ENCODE data around the gene SYTL5. TPM values are rescaled to one million over a fixed set of nuclear protein-coding genes. Genes with fewer than 3 reads are reported as not detected.

Gene SYTL5
- not detected in 2 replicates for total RNA-seq (2014; rRNA removed; shearing (Covaris generic))
- not detected in 2 replicates for polyA plus RNA-seq (2016; fragmentation: Nextera tagmentation; extraction: Ambion mirVana)

GRCh38 chrX:38006291-38006690, at the start of gene SYTL5:
Gene SYTL5, plus strand, starts transcription at chrX:38006553. Its CDS starts 27,337 bp downstream, at chrX:38033890.
- H3K9me2 ChIP-seq (ENCODE audit: insufficient read depth) = no peaks in the 10 kb centered on the region
- no peak within 1 kb of the TSS for H3K9ac ChIP-seq
- 82 to 88% methylated on average over 1 of the region's 1 CpG for WGBS, 2 experiments (ENCODE audit: low coverage in 1 of 2, low lambda C conversion rate in 2 of 2, missing lambda C conversion rate in 2 of 2)
- no peaks in the 10 kb centered on the region for H3K79me2 ChIP-seq (ENCODE audit: insufficient read depth)
- H2AFZ ChIP-seq = no peak within 1 kb of the TSS
- no peaks in the 10 kb centered on the region for H4K20me1 ChIP-seq (ENCODE audit: insufficient read depth)
- H3K4me3 ChIP-seq = no peak within 1 kb of the TSS
- no peak within 1 kb of the TSS for H3K27ac ChIP-seq
- no peak for DNase-seq
- no peaks in the 10 kb centered on the region for H3K27me3 ChIP-seq (replicated peaks; ENCODE audit: insufficient read depth)
- H3K9me3 ChIP-seq (ENCODE audit: low read depth) = no peaks in the 10 kb centered on the region
- H3K36me3 ChIP-seq (ENCODE audit: low read depth) = no peaks in the 10 kb centered on the region
- no peak within 1 kb of the TSS for H3K4me2 ChIP-seq (ENCODE audit: unreplicated experiment)
- TF ChIP-seq EZH2 (IDR thresholded peaks at IDR 0.05; ENCODE audit: insufficient read depth, poor library complexity, severe bottlenecking) (no peak), EZH2phosphoT487 (IDR thresholded peaks at IDR 0.05; ENCODE audit: insufficient read depth, low read depth) (no peak)
- in situ Hi-C loops (cut with MboI) = no loop called here
- H3K4me1 ChIP-seq (ENCODE audit: insufficient read depth) = no peaks in the 10 kb centered on the region
- H3F3A ChIP-seq (ENCODE audit: insufficient read depth) = no peaks in the 10 kb centered on the region

GRCh38 chrX:37958525-37959211, 47.7 kb upstream of the SYTL5 start:
- no peaks in the 10 kb centered on the region for H3K4me1 ChIP-seq (ENCODE audit: insufficient read depth)
- H4K20me1 ChIP-seq (ENCODE audit: insufficient read depth) = no peaks in the 10 kb centered on the region
- no peaks in the 10 kb centered on the region for H3K9me3 ChIP-seq (ENCODE audit: low read depth)
- H3K9ac ChIP-seq = no peak overlapping the region
- no peaks in the 10 kb centered on the region for H3K9me2 ChIP-seq (ENCODE audit: insufficient read depth)
- no peak overlapping the region for H2AFZ ChIP-seq
- H3K27ac ChIP-seq = no peak overlapping the region
- H3K4me3 ChIP-seq = no peak overlapping the region
- DNase-seq = peak; percentile 9
- H3F3A ChIP-seq (ENCODE audit: insufficient read depth) = no peaks in the 10 kb centered on the region
- H3K36me3 ChIP-seq (ENCODE audit: low read depth) = no peaks in the 10 kb centered on the region
- no peak overlapping the region for H3K4me2 ChIP-seq (ENCODE audit: unreplicated experiment)
- 49 to 55% methylated on average over 6 of the region's 7 CpGs for WGBS, 2 experiments (ENCODE audit: low coverage in 1 of 2, low lambda C conversion rate in 2 of 2, missing lambda C conversion rate in 2 of 2)
- H3K27me3 ChIP-seq (replicated peaks; ENCODE audit: insufficient read depth) = no peaks in the 10 kb centered on the region
- TF ChIP-seq EZH2 (IDR thresholded peaks at IDR 0.05; ENCODE audit: insufficient read depth, poor library complexity, severe bottlenecking) (no peak), EZH2phosphoT487 (IDR thresholded peaks at IDR 0.05; ENCODE audit: insufficient read depth, low read depth) (no peak)
- in situ Hi-C loops (cut with MboI) = no loop called here
- no peaks in the 10 kb centered on the region for H3K79me2 ChIP-seq (ENCODE audit: insufficient read depth)

DNA sequence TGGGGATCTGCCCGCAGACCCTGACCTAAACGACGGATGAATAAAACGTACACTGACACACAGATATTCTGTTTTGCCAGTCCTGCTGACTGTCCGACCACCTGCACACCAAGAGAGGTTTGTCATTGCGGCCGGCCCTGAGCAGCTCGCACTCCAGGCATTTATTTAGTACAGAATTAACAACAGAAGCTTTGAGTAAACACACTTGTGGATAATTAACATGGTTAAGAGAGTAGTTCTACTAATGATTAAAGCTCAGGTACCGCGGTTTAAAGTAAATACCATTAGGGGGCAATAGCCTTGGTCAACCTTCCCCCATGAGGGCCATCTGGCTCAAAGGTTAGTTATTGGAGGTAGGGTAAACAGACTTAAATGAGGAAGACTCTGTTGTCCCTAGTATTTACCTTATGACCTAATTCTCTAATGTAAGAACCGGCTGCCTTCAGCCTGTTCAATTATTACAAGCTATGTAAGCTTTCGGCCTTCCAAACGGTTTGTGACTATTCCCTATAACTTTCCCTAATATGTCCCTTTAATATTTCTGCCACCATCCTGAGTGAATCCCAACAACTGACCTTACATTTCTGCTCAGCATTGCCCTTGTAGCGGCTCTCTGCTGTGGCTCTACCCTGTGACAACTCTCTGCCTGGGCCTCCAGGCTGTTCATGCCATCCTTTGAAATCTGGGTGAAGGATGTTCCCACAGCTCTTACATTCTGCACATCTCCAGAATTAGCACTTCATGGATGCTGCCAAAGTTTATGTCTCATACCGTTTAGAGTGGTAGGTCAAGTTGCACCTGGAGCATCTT, 46.9 kb upstream of the SYTL5 start:
- Histone ChIP-seq H3K9ac (no peak overlapping the region), H3K36me3 (ENCODE audit: low read depth) (no peaks in the 10 kb centered on the region), H3K27me3 (replicated peaks; ENCODE audit: insufficient read depth) (no peaks in the 10 kb centered on the region), H2AFZ (no peak overlapping the region), H3K9me2 (ENCODE audit: insufficient read depth) (no peaks in the 10 kb centered on the region), H3K4me3 (no peak overlapping the region), H3F3A (ENCODE audit: insufficient read depth) (no peaks in the 10 kb centered on the region), H3K4me2 (ENCODE audit: unreplicated experiment) (no peak overlapping the region), H3K4me1 (ENCODE audit: insufficient read depth) (no peaks in the 10 kb centered on the region), H3K27ac (no peak overlapping the region), H3K9me3 (ENCODE audit: low read depth) (no peaks in the 10 kb centered on the region), H4K20me1 (ENCODE audit: insufficient read depth) (no peaks in the 10 kb centered on the region), H3K79me2 (ENCODE audit: insufficient read depth) (no peaks in the 10 kb centered on the region)
- in situ Hi-C loops (cut with MboI) = no loop called here
- TF ChIP-seq EZH2 (IDR thresholded peaks at IDR 0.05; ENCODE audit: insufficient read depth, poor library complexity, severe bottlenecking) (no peak), EZH2phosphoT487 (IDR thresholded peaks at IDR 0.05; ENCODE audit: insufficient read depth, low read depth) (no peak)
- DNase-seq = no peak
- WGBS, 2 experiments (ENCODE audit: low coverage in 1 of 2, low lambda C conversion rate in 2 of 2, missing lambda C conversion rate in 2 of 2) = 83 to 87% methylated on average over 11 to 13 of the region's 15 CpGs

DNA sequence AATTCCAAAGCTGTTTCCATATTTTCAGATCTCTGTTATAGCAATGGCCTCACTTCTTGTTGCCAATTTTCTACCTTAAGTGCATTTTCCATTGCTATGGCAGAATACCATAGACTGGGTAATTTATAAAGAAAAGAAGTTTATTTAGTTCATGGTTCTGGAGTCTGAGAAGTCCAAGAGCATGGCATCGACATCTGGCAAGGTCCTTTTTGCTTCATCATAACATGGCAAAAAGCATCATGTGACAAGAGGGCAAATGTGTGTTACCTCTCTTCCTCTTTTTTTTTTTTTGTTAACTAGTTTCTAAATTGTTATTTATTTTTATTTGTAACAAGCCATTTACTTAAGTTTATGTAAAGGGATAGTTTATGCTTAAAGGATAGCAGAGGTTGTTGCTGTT, 45.2 kb upstream of the SYTL5 start:
- TF ChIP-seq EZH2 (IDR thresholded peaks at IDR 0.05; ENCODE audit: insufficient read depth, poor library complexity, severe bottlenecking) (no peak), EZH2phosphoT487 (IDR thresholded peaks at IDR 0.05; ENCODE audit: insufficient read depth, low read depth) (no peak)
- DNase-seq = no peak
- no peak overlapping the region for H2AFZ ChIP-seq
- no peak overlapping the region for H3K27ac ChIP-seq
- in situ Hi-C loops (cut with MboI) = no loop called here
- H3K79me2 ChIP-seq (ENCODE audit: insufficient read depth) = no peaks in the 10 kb centered on the region
- no peaks in the 10 kb centered on the region for H4K20me1 ChIP-seq (ENCODE audit: insufficient read depth)
- H3K9me3 ChIP-seq (ENCODE audit: low read depth) = no peaks in the 10 kb centered on the region
- no peaks in the 10 kb centered on the region for H3K36me3 ChIP-seq (ENCODE audit: low read depth)
- H3K27me3 ChIP-seq (replicated peaks; ENCODE audit: insufficient read depth) = no peaks in the 10 kb centered on the region
- no peaks in the 10 kb centered on the region for H3K9me2 ChIP-seq (ENCODE audit: insufficient read depth)
- no peak overlapping the region for H3K9ac ChIP-seq
- no peak overlapping the region for H3K4me2 ChIP-seq (ENCODE audit: unreplicated experiment)
- no peak overlapping the region for H3K4me3 ChIP-seq
- 14 to 17% methylated on average over 1 of the region's 1 CpG for WGBS, 2 experiments (ENCODE audit: low coverage in 1 of 2, low lambda C conversion rate in 2 of 2, missing lambda C conversion rate in 2 of 2)
- no peaks in the 10 kb centered on the region for H3K4me1 ChIP-seq (ENCODE audit: insufficient read depth)
- no peaks in the 10 kb centered on the region for H3F3A ChIP-seq (ENCODE audit: insufficient read depth)

Data from GM23248 (cell line).